HL-60/S4 treated with phorbol 12-myristate 13-acetate at 8.2 ng/mL for 4 days and 3 days (cell line): Measurements from ENCODE around the gene FREM1.

ENCODE experiments used
- in situ Hi-C: fragments of 300-500 bp; cut with MboI; formaldehyde crosslinking; loops from 2 replicates; pipeline ENCODE4 v1.15.0; 2022; ENCODE audit warnings: low sequenced_read_pairs

FREM1 gene

GRCh38 chr9:14822666-14823065 is 87.6 kb downstream of the FREM1 start:
- in situ Hi-C loops = no loop called here

GRCh38 chr9:14819183-14819582 is 91.0 kb downstream of the FREM1 start:
- in situ Hi-C loops = no loop called here

- in situ Hi-C loops = no loop called here
These were observed 96.0 kb downstream of the FREM1 start for GRCh38 chr9:14814249-14814628.

- in situ Hi-C loops = no loop called here
These were observed 96.6 kb downstream of the FREM1 start for GRCh38 chr9:14813336-14814248.

GRCh38 chr9:14812806-14813205 is 97.4 kb downstream of the FREM1 start:
- in situ Hi-C loops = no loop called here

- in situ Hi-C loops = no loop called here
These were observed 98.4 kb downstream of the FREM1 start for GRCh38 chr9:14811844-14812243.

GRCh38 chr9:14806941-14807520 is 103.2 kb downstream of the FREM1 start:
- in situ Hi-C loops = no loop called here

- in situ Hi-C loops = no loop called here
These were observed 111.2 kb downstream of the FREM1 start for GRCh38 chr9:14799030-14799429.

GRCh38 chr9:14797435-14797834 is 112.8 kb downstream of the FREM1 start:
- in situ Hi-C loops = no loop called here

- in situ Hi-C loops = no loop called here
These were observed 116.8 kb downstream of the FREM1 start for GRCh38 chr9:14793389-14793788.

GRCh38 chr9:14790628-14791027 is 119.6 kb downstream of the FREM1 start:
- in situ Hi-C loops = no loop called here

GRCh38 chr9:14788846-14789245 is 121.4 kb downstream of the FREM1 start:
- in situ Hi-C loops = no loop called here

GRCh38 chr9:14783358-14783757 is 126.9 kb downstream of the FREM1 start:
- in situ Hi-C loops = no loop called here

GRCh38 chr9:14782286-14783051 is 127.8 kb downstream of the FREM1 start:
- in situ Hi-C loops = no loop called here

- in situ Hi-C loops = no loop called here
These were observed 129.5 kb downstream of the FREM1 start for GRCh38 chr9:14780693-14781092.

- in situ Hi-C loops = no loop called here
These were observed 130.0 kb downstream of the FREM1 start for GRCh38 chr9:14780251-14780650.

GRCh38 chr9:14779566-14780022 is 130.6 kb downstream of the FREM1 start:
- in situ Hi-C loops = no loop called here

- in situ Hi-C loops = no loop called here
These were observed 131.7 kb downstream of the FREM1 start for GRCh38 chr9:14778565-14778964.

- in situ Hi-C loops = no loop called here
These were observed 134.3 kb downstream of the FREM1 start for GRCh38 chr9:14775917-14776316.

GRCh38 chr9:14770592-14770991 is 139.6 kb downstream of the FREM1 start:
- in situ Hi-C loops = no loop called here

GRCh38 chr9:14769230-14769571 is 141.0 kb downstream of the FREM1 start:
- in situ Hi-C loops = no loop called here
